Right lung (tissue), 5 donors: ENCODE results near the gene CIT. TPM values are rescaled to one million over a fixed set of nuclear protein-coding genes. Genes with fewer than 3 reads are reported as not detected.
"Not testable (repeated sequence)": the region's sequence is repeated elsewhere in the genome, so short reads cannot be mapped to it uniquely, and the experiment has no call there.

Experiments
- DNase-seq, 2 donors: peaks; one replicate each; pipeline ENCODE4 v3.0.0-alpha.2; 2013
- polyA plus RNA-seq, 5 donors: library from polyadenylated mRNA; unstranded; fragments of 120-200 nt; gene quantifications; one replicate each; pipeline versions ENCODE4 v1.2.1 to v1.2.3, GENCODE V29; 2013; ENCODE audit warnings: inconsistent platforms in 1 of 5, low replicate concordance in 1 of 5; ENCODE audit not compliant: insufficient read length in 5 of 5, insufficient read depth in 1 of 5

The CIT gene
- polyA plus RNA-seq, 5 donors = 14.5 to 28.9 (median 23.6) TPM

- not testable (repeated sequence) for DNase-seq
Observed at GRCh38 chr12:119657001-119657400, 220.1 kb downstream of the CIT start.

DNA sequence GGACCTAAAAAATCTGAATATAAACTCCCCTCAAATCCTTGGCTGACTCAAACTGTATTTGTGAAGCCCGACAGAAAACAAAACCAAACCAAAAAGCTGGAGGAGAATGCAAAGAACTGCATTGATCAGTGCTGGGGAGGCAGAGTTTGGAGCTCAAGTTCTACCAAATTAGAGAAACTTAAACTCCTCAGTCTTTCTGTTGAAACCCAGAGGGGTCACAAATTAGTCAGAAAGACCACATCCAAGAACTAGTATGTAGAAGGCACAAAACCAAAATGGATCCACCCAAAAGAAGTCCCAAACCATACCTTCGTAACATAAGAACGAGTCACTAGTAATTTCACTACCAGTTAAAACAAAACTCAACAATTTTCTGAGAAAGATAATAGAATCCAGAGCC lies 224.5 kb downstream of the CIT start:
- no peak for DNase-seq

DNA sequence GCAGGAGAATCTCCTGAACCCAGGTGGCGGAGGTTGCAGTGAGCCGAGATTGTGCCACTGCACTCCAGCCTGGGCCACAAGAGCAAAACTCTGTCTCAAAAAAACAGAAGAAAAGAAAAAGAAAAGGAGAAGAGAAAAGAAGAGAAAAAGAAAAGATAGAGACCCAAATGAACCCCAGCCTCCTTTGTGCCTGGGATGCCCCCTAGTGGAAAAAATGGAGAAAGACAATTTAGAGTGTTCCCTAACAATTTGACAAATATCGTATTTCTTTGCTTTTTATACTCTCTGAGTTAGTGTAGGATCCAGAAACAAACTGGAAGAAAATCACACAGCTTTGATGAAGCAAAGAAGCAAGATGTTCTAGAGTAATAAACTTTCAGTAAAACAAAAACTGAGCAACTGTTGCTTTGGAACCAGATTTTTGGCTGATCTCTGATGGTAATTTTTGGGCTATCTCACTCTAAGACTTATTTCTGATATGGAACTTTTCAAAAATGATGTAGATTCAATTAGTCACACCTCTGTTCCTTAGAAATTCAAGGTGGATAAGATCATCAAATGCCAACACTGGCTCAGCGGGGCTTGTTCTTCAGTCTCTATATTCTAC lies 227.8 kb downstream of the CIT start:
- DNase-seq = no peak

DNA sequence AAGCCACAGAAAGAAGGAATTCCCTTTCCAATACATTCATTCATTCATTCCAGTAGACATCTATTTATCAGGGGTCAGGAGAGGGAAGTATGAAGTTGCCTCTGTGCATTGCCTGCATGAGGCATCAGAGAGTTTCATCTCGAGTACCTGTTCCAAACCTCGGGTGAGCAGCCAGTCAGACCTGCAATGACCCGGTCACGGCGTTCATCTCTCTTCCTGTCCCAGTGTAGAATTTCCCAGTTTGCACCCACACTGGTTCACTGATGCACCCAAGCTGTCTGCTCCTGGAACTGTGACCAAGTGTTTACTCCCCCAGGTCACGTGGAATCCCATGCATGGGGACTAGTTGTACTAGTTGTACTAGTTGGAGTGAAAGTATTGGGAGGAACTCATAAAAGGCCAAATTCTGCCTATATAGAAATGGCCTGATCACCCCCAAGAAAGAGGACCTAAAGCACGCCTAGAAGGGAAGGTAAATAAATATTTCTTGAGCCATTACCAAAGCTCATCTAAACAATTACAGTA lies 231.5 kb downstream of the CIT start:
- DNase-seq = no peak

DNA sequence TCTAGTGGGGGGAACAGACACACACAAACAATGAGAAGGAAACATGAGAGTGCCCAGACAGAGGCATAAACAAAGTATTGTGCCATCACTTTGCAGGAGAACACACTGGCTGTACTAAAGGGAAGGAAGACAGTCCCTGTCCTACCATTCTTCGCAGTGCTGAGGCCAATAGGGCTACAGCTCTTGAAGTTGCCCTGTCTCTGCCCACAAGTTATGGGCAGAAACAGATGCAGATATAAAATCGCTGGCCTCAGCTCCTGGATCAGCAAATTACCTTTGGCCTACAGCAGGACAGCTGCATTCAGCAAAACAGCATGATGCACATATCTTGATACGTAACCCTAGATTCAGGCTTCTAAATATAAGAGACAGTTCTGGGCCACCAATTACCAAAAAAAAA lies 232.2 kb downstream of the CIT start:
- no peak for DNase-seq

- DNase-seq = no peak
Observed at GRCh38 chr12:119642986-119643385, 234.1 kb downstream of the CIT start.

Other genes with a start within 250 kb of the CIT start
- gene PRKAB1, start 209.2 kb downstream of the CIT start, polyA plus RNA-seq = 10 to 100 TPM; 61.8 to 89.8 (median 67.8) TPM
- gene BICDL1, start 111.9 kb upstream of the CIT start, polyA plus RNA-seq = 1 to 10 TPM; 1.6 to 4.0 (median 2.8) TPM
- 10 to 100 TPM; 32.9 to 42.9 (median 35.5) TPM for gene RAB35, start 239.4 kb upstream of the CIT start, polyA plus RNA-seq